ENCODE measurements around the gene ARHGAP9.
A peak's percentile ranks its signal among the peaks of the same experiment; 100 is the strongest.
"Not testable (repeated sequence)": the region's sequence is repeated elsewhere in the genome, so short reads cannot be mapped to it uniquely, and the experiment has no call there.

Gene ARHGAP9

GRCh38 chr12:57431654-57432188 lies 47.9 kb downstream of the ARHGAP9 start:
- DNase-seq = no peak

- DNase-seq = peak; percentile 98
Observed at GRCh38 chr12:57430931-57431566, 48.6 kb downstream of the ARHGAP9 start, which contains the start of gene R3HDM2. TSS of gene R3HDM2 (minus strand) at chr12:57431043. CDS start at chr12:57310428, 120,615 bp downstream.

- DNase-seq = peak; percentile 68
Observed at GRCh38 chr12:57430112-57430930, 49.3 kb downstream of the ARHGAP9 start.

DNA sequence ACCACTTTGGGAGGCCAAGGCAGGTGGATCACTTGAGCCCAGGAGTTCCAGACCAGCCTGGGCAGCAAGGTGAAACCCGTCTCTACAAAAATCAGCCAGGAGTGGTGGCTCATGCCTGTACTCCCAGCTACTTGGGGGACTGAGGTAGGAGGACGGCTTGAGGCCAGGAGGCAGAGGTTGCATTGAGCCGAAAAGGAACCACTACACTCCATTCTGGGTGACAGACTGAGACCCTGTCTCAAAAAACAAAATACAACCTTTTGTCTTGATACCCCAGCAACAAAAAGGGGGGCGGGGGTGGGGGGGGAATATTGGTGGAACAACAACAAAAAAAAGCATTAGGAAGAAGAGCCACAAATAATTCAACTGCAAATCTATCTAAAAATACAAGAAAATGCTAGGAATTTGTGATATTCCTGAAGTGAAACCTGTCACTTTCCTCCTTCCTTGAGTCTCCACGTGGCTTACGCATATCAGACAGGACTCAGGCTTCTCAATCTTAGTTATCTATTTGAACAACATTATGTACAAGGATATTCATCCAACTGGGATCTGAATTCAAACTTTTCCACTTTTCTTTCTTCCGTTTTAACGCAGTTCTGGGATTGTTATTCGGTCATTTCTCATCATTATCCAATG lies 50.1 kb downstream of the ARHGAP9 start:
- no peak for DNase-seq

DNA sequence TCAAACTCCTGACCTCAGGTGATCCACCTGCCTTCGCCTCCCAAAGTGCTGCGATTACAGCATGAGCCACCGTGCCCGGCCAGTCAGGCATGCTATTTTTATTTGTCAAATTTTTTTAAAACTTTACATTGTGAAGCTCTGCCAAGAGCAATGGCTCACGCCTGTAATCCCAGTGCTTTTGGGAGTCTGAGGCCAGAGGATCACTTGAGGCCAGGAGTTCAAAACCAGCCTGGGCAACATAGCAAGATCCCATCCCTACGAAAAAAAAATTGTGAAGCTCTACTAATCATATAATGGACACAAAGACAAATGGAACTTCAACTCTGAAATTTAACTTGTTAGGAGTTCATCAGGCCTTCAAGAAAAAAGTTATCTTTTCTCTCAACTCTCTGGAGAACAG lies 50.7 kb downstream of the ARHGAP9 start:
- DNase-seq = no peak

DNA sequence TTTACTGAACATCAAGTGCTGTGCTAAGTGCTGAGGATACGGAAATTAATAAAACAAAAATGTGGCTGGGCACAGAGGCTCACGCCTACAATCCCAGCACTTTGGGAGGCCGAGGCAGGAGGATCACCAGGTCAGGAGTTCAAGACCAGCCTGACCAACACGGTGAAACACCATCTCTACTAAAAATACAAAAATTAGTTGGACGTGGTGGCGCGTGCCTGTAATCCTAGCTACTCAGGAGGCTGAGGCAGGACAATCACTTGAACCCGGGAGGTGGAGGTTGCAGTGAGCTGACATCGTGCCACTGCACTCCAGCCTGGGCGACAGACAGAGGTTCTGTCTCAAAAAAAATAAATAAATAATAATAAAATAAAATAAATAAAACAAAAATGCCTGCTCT lies 52.7 kb downstream of the ARHGAP9 start:
- DNase-seq = not testable (repeated sequence)
